ENCODE data around the gene MACROH2A1.

- TF ChIP-seq CTCF (IDR thresholded peaks at IDR 0.05) (no peak), POLR2A (IDR thresholded peaks at IDR 0.05) (no peak)
Measured at GRCh38 chr5:135295852-135296251, 103.2 kb downstream of the MACROH2A1 start.
